Fibroblast of skin of back (primary cell): ENCODE measurements around the gene IGFBP2.

Experiments used
- DNase-seq: peaks from one replicate; pipeline ENCODE4 v3.0.0-alpha.2; 2013

Gene IGFBP2

DNA sequence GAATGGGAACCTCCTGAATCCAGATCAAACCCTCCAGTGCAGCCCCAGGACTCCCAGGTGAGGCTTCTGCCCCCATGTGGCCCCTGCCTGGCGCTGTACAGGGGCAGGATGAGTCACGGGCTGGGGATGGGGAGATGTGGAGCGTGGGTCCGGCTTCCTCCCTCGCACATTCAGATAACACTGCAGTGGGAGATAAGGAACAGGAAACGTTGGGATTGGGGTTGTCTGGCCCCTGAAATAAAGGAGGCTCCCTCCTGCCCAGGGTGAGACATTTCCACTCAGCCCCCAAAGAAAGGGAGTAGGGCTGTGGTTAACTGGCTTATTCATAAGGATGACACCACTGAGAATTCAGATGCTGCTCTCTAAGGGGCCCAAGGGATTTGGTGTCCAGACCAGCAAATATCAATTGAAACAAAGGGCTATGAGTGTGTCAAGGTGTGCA, 31.4 kb downstream of the IGFBP2 start:
- peak; percentile 55 for DNase-seq

DNA sequence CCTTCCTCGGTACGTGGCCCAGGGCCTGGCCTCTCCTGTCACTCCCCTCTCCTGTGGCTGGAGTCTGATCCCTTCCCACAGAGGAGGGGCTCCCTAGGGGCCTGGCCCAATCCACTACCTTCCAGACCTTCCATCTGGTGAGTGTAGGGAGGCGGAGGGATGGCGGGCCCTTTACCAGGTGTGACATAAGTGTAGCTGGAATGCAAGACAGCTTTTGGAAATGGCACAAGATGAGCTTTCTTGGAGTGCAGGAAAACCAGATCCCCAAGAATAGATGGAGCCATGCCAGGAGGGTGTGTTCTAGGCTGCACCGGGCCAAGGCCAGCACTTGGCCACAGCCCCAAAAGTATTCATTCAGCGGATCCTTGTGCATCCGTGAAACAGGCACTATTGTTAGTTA, 32.0 kb downstream of the IGFBP2 start:
- DNase-seq: no peak

DNA sequence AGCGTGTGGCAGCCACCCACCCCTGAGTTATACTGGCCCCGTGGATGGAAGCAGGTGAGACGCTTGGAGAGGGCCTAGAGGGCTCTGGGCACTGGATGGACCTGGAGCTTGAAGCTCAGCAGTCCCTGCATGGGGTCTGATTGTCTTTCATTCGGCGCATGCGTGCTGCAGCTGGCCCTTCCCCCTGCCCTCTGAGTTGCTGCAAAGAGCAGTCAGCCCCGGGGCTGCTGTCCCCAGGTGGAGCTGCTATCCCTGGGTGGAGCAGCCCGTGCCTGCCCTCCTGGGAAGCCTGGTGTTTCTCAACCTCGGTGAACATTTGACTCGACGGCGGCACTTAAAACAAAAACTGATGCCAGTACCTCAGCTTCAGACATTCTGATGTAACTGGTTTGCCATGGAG, 32.5 kb downstream of the IGFBP2 start:
- DNase-seq: no peak

DNA sequence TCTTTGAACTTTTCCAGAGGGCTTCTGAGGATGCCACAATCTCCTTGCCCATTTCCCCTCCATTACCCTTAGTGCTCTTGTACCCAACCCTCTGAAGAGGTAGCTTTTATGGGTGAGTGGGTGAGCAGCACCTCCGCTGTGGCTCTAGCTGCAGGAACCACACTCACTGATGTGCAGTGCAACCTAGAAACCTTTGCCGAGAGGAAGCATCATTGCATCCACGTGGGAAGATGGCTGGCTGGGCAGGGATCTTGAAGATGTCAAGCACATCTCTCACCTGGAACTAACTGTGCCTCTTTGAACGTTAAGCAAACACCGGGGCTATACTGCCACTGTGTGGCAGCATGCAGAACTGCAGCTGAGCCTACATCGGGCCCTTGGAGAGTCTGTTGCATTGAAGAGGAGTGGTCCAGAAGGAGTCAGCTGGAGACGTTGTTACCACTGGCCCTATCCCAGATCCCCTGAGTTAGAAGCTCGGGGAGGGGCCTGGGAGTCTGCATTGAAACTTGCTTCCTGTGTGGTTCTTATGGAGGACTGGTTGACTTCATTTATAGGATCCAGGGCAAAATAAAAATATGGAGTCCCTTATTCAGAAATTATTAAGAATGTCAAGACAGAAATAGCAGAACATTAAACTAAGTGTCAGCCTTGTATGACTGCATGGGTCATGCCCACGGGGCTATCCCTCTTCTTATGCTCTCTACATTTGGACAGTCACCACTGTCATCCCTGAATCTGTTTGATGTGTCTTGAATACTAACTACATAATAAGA, 33.4 kb downstream of the IGFBP2 start:
- peak; percentile 65 for DNase-seq

DNA sequence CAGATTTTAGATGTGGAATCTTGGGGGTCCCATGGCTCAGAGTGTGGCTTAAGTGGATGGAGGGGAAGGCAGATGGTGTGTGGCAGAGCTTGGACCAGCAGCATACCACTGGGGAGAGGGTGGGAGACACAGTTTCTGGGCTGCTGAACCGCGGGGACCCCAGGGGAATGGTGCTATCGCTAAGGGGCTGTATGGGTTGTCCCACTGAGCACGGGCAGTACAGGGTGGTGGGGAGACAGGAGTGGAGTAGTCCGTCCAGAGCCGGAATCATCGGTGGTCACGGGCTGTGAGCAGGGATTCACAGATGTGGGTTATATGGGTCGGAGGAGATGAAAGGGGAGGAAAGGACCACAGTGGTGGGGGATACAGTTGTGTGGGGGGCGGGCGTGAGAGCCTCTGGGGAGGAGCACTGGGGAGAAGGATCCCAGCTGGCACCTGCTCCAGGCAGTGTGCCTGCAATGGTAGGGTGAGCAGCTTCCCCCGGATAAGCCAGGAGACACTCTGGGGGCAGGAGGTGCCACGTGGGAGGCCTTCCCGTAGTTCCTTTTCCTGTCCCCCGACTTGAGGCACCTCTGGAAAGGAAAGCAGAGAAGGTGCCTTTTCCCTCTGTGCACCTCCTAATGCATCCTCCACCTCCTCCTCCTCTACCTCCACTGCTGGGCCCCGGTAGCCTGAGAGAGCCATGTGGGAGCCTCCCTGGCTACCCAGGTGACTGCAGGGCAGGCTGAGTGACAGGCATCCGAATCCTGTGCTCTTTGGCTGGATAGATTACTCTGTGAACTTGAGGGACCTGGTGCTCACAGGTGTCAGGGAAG, 37.3 kb downstream of the IGFBP2 start:
- DNase-seq: no peak

DNA sequence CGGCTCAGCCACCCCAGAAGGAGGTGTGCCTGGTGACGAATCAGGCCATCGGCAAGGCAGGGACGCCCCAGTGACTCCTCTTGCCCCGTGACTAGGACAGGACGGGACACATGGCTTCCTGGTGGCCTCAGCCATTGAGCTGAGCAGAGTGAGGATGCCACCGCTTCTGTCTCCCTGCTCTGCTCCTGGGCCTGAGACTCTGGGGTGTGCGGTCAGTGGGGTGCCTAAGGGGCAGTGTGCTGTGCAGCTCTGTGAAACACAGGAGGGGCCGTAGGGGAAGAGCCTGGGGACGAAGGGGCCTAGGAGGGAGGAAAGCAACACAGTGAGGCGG, 37.8 kb downstream of the IGFBP2 start:
- no peak for DNase-seq

DNA sequence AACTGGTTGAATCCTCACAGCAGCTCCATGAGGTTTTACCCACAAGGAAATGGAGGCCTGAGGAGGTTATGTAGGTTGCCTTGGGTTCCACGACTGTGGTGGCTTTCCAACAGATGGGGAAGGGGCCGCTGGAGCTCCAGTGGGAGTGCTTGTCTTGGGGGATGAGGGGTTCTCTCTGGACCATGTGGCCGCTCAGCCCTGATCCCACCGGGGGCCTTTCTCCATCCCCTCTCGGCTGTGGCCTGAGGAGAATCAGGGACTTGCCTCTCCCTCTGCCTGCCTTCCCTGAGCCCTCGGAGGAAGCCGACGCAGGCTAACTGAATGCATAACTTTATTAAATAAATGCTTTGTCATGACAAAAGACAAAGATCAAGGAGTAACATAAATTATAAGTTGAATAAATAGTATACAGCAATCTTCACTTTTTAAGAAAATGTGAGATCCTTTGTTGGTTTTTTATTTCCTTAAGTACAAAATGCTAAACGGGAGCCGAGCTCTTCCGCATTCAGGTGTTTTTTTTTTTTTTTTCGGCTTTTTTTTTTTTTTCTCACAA, 38.6 kb downstream of the IGFBP2 start:
- DNase-seq: no peak

DNA sequence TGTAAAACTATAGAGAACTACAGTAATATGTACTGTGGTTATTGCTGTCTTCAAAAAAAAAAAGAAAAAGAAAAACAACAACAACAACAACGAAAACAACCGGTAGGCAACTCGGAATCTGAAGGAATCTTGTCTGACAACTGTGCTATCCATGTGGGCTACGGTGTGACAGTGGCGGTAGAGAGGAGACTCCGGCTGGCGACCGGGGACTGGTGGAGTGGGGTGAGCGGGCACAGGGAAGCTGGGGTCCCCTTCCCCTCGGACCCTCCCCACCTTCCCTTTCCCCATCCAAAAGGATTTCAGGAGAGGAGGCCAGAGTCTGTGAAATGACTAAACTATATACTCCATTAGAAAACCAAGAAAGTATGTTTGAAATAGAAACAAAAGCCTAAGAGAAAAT, 39.2 kb downstream of the IGFBP2 start:
- DNase-seq: no peak

DNA sequence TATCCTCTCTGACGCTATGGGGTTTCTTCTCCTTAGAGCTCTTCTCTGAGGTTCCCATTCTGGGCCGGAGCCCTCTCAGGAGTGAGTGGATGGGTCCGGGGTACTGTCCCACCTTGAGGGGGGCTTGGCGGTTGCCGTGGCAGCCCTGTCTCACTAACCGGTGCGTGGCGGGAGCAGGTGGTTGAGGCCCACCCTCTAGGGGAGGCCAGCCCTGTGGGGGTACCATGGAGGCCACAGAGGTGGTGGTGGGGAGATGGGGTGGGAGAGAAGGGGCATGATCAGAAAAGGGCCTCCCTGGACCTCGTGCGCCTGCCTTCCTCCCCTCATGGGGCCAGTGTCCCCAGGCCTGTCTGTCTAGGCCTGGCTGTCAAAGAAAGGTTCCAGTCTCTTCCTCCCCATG, 39.8 kb downstream of the IGFBP2 start:
- no peak for DNase-seq

DNA sequence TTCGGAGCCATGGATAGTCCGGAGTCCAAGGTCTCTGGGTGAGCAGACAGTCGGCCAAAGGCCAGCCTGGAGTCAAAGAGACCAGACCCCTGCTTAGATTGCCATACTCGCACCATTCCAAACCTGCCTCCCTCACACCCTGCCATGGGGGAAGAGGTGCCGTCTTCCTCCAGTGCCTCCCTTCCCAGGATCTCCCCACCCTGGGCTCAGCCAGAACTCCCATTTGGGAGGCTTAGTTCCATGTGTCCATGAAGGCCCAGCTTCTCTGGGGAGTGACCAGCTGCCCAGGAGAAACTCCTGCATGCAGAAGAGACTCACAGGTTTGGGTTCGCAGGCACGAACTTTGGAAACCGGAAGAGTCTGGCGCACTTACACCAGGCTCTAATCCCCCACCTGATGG, 40.4 kb downstream of the IGFBP2 start:
- DNase-seq: no peak

DNA sequence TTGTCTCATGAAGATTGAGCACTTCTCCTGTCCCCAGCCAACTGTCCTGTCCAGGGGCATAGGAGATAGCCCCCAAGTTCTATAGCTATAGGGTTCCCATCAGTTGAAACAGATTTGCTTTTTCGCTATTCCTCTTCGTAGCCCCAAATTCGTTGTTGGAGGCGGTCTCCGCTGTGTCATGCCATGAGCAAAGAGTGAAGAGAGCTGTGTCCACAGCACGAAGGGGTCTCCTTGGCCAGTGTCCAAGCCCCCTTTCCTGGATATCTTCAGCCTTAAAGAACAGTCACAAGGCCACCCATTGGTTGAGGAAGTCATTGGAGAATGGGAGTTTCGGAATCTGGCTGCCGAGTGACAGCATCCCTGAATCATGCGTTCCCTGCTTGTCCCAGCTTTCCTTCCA, 41.2 kb downstream of the IGFBP2 start:
- no peak for DNase-seq

DNA sequence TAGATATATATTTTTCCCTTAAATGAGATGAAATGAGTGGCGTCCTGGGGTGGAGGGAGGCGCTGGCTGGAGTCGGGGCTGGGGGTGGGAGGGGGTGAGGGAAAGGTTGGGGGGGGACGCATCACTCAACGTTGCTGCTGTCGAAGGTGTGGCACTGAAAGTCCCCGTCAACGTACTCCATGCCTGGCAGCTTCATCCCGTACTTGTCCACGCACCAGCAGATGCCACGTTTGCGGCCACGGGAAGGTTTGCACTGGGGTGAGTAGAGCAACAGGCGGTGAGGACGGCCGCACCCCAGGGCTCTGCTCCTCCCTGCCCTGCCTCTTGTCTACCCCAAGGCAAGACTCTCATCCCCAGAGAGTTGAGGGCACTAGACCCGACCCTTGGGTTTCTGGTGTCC, 43.4 kb downstream of the IGFBP2 start:
- DNase-seq: no peak

DNA sequence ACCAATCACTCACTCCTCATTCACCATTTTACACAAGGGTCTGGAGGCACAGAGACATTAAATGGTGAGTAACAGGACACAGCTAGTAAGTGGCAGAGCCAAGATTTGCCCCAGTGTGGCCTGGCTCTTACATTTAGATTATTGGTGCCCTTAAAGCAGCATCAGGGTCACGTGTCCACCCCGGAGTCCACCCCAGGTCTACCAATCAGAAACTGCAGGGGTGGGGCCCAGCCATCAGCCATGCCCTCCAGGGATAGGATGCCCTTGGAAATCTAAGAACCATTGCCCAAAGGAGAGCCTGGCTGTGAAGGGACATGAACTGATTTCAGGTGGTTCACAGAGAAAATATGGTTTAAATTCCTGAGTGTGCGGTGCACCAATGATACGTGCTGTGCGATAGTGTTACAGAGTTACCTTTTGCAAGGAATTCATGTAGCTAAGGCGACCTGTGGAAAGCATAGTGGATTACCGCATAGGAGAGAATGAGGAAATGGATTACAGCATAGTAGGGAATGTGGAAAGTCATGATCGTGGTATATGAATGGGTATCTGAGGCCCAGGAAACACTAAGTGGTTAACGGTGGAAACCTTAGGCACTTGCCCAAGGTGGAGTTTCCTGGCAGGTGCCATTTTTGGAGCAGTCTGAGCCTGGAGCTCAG, 44.3 kb downstream of the IGFBP2 start:
- DNase-seq: no peak

DNA sequence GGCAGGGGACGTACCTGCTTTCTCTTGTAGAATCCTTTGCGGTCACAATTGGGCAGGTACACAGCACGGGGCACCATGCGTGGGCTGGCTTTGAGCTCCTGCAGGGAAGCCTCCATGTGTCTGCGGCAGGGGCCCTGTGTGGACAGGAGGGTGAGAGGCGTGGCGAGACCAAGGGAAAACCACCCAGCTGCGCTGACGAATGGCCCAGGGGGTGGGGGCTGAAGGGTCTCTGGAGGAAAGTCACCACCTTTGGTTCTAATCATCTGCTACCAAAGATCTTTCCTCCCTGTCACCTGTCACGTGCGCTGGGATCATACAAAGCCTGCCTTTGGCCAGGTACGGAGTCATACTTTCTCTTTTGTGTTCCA, 44.9 kb downstream of the IGFBP2 start:
- DNase-seq: no peak

DNA sequence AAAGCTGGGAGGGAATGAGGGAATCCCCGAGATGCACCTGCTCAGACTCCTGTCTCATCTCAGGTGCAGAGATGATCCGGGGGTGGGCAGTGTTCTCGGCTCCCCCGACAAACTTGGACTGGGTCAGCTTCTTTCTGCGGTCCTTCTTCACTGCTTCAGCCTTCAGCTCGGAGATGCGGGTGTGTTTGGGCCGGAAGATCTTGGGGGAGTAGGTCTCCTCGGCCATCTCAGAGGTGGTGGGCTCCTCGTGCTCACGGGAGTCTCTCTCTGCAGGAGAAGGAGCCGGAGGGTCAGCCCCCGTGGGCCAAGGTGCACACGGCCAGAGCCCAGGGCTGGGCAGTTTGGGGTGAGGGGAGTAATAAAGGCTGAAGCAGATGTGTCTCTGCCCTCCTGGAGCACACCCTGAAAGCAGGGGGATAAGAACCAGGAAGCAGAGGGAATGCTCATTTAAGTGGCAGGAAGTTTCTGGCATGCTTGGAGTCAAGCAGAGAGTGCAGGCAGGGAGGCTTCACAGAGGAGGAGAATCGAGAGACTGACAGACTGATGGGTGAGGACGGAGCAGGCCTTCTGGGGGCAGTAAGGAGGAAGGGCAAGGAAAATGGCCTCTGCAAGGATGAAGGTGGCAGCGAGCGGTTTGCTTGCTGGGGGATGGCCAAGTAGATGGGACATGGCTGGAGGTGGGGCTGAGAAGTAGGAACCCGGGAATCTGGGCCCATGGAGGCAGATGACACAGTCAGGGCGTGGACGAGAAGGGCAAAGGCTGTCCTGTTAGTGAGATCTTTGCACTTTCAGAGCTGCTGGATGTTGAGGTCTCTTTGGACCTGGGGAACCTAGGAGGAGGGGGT, 45.8 kb downstream of the IGFBP2 start:
- no peak for DNase-seq

DNA sequence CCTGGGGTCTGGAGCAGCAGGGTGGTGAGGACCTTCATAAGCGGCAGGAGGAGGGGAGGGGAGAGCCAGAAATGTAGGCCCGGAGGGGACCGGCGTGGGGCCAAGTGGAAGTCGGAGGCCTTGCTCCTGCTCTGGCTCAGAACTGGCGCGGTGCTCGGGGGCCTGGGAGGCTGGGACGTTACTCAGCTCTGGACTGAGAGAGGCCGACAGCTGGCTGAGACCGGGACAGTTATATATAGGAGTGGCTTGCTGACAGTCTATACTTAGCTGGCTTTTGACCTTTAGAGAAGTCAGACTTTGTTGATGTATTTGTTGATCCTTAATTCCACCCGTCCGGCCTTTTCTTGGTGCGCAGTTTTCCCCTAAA, 46.4 kb downstream of the IGFBP2 start:
- DNase-seq: no peak

DNA sequence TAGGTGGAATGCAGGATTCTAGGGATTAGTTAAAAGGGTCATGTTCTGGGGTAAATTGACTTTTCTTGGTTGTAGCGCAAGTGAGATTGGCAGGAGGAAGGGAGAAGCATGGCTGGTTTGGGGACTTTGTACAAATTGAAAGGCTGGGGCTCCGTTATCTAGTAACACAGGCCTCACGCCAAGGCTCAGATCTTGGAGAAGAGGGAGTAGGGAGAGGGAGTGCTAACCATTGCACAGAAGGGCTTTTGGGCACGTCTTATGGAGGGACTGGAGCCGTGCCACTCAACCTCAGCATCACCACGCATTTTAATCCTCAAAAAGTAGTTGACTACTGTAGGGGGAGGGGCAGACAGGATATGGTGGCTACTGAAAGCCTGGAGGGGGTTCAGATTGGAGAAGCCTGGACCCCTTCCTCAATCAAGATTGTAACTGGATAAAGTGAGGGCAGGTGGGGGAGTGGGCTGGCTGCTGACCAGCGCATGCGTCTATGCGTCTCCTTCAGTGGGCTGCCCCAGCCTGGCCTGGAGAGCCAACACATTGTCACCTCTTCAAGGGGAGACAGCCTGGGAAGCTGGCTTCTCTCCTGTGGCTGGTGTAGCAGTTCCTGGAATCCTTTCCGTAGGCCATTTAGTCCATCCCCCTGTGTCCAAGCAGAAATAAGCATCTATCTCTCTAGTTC, 47.9 kb downstream of the IGFBP2 start:
- no peak for DNase-seq

DNA sequence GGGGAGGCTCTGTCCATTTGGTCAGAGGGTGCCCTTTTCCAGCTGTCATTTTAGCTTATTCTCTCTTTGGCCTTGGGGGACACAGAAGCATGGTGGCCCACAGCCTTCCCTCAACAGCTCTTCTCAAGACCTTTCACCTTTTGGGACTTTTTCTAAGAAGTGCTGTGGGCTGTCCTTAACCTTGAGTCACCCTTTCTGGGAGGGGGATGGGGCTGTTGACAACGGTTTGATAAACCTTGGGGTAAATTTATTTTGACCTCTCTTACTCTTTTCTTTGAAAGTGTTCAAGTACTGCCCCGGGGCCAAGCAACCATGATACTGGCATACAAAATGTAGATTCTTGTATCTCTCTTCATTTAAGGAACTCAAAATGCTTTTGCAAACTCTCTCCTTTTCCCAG, 48.5 kb downstream of the IGFBP2 start:
- no peak for DNase-seq

DNA sequence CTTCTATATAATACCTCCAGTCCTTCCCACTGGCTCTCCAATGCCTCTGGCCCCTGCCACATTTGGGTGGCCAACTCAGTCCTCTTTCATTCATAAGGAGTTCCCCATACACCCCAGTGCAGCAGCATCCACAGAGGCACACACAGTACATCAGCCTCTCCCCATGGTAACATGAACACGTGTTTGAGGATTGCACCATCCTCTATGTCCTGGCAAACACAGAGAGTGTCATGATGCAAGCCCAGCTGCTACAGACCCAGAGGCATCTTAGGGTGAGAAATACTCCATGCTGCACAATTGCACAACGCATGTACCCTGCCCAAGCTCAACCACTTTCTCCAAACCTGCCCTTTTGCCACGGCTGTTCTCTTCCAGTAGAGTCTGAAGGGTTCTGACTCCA, 50.6 kb downstream of the IGFBP2 start:
- DNase-seq: peak; percentile 50

DNA sequence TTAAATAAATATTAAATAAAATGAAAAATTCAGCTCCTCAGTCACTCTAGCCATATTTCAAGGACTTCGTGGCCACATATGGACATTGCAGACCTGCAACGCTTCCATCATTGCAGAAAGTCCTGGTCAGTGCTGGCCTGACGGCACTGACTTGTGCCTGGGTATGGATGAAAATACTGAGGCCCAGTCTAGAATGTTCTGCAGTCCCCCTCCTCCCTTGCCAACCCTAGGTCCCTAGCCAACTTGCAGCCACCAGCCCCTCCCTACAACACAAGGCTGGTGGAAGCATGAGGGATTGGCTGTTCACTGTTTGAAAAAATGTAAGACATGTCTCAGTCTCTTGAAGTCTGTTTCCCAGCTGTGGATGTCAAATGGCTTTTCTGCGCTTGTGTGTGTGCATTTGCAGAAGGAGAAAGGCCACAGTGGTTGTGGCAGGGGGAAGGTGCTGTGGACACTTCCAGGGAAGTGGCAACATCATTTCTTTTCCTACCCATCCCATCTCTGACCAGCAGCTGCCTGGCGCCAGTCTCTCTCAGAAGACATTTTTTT, 52.2 kb downstream of the IGFBP2 start:
- no peak for DNase-seq

DNA sequence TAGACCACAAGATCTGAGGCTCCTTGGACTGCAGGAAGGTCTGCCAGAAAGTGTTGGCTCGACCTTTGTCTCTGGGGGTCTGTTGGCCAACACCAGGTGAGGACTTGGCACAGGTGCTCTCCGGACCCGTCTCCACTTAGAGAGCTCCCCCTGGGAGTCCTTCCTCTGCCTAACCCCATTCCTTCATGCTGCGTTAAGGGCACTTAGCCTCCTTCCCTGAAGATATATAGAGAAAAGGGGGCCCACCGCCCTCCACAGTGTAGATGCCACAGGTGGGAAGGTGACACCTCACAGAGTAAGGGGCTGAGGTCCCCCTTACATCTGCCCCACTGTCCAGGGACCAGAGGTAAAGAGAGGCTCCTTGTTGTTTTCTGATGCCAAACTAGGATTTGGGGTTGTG, 53.9 kb downstream of the IGFBP2 start:
- no peak for DNase-seq

DNA sequence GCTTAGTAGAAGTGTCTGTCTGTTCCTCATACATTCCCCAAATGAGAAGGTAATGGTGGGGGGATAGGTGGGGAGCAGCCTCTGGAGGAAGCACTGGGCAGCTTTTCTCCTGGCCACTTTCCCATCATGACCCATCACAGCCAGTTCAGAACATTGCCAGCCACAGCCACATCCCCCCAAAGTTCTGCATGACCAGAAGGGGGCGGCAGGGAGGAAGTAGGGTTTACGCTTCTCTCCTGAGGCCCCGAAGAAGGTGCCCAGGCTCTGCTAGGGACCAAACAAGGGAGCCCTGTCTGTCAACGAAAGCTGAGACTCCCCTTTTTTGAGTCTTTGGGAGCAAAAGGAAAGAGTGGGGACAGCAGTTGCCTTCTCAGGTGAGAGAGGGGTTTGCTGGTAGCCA, 54.4 kb downstream of the IGFBP2 start:
- no peak for DNase-seq
